ENCODE measurements around the gene CD3E.
"Not testable (repeated sequence)": the region's sequence is repeated elsewhere in the genome, so short reads cannot be mapped to it uniquely, and the experiment has no call there.

Gene CD3E

DNA sequence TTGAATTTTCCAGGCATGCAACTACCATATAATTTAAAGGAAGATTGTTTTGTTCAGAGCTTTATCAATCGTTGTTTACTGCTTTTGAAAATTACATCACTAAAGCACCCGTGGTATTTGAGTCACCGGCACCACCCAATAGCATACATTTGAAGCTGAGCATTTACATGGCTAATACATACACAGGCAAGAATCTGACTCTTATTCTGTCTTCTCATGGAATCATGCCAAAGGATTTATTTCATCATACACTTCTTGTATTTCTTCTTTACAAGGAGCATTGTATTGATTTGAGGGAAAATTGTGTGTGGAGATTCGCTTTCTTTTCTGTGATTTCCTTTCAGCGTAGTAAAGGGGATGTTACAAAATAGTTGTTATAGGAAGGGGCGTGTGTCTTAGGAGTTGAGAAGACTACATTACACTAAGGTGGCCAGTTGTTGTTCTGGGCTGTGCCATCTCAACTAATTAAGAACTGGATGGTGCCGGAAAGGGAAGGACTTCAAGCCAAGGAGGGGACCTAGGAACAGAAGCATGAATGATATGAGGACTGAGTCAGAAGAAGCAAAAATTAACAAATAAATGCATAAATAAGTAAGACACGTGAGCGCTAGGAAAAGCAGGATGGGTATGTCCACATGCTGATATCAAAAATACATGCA is 12.9 kb upstream of the CD3E start:
- no peak for DNase-seq

DNA sequence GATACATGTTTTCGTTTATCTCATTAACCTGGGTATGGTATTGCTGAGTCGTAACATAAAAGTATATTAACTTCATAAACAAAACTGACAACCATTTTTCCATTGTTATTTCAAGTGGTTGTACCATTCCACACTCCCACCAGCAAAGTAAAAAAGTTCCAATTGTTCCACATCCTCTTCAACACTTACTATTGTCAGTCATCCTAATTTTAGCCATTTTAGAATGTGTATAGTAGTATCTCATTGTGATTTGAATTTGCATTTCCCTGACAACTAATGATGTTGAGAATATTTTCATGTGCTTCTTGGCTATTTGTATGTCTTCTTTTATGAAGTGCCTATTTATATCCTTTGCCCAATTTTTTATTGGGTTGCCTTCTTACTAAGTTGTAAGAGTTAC is 10.5 kb upstream of the CD3E start:
- no peak for DNase-seq

DNA sequence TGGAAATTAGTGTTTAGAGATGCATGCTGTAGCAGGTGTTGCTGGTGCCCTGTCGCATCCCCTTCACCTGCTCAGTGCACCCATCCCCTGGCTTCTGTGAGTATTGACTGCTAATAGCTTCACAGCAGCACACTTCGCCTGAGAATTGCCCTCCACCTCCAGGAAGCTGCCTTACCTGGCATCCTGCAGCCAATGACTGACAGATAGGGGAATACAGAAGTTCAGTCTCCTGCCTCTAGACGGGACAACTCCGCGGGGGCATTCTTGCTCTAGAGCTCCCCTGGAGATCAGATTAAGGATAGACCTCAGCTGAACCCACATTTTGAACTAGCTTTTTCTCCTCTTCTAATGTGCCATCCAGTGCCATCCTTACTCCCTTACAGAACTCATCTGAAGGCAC is 9.3 kb upstream of the CD3E start:
- no peak for DNase-seq

DNA sequence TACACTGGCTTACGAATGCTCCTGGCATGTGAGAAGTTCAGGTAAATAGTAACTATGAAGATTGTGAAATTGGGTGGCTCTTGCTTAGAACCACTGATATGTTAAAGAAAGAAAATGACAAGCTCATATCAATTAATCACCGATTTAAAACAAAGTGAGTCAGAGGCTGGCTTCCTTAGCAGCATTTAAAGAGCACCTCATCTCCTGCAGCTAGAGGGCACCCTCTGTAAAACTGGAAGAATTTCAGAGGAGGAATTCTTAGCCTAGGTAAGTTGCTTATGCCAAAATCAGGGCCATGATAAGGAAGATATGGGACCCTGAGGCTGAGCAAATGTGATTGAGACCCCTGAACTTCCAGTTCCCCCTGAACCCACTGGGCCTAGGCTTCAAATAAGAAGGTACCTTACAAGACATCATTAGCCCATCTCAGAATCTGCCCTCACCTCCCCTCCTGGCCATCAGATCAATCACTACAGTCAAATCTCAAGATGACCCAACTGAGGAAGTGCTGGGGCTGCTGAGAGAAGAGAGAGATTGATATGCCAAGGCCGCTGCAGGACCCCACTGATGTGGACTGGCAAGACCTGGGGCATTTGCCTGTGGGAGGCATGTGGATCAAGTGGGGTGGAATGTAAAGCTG is 8.6 kb upstream of the CD3E start:
- no peak for DNase-seq

DNA sequence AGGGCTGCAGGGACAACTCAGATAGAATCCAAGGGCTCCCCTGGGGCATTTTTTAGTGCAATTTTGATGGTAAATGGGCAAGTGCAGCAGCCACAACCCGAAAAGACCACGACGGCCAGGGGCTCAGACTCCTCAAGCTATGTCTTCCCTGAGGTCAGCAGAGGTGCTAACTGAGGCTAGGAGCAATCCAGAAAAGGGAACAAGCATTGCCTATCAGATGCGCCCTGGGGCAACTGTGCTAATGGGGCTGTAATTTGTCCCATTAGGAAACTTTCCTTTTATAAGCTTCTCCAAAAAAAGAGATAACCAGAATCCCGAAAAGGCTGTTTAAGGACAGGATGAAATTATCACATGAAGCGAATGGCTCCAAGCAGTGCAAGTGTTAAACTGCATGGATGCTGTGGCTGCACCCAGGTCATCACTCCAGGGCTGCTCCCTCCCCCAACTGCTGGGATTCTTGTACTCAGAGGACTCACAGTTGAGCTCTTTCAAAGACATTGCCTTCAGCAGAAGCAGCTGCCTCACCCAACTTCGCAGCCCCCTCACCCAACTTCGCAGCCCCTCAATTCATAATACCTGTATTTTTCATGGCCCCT is 2.8 kb upstream of the CD3E start:
- DNase-seq: no peak

DNA sequence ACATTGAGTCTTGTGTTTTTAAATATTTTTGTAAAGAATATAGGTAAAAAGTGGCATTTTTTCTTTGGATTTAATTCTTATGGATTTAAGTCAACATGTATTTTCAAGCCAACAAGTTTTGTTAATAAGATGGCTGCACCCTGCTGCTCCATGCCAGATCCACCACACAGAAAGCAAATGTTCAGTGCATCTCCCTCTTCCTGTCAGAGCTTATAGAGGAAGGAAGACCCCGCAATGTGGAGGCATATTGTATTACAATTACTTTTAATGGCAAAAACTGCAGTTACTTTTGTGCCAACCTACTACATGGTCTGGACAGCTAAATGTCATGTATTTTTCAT is 333 bp upstream of the CD3E start:
- DNase-seq: no peak

DNA sequence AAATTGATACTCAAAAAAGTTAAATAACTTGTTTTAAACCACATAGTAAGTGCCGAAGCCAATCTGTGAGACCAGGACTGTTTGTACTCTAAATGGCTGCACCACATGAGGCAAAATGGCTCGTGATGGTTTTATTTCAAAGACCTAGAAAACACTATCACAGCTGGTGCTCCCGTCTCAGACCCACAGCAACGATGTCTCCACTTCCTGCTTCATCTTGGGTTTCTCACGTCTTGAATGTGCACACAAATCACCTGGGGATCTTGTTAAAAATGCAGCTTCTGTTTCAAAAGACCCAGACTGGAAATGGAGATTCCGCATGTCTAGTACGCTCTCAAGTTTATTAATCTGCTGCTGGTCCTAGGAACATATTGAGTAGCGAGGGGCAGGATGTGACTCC is 1.2 kb downstream of the CD3E start:
- peak; percentile 14 for DNase-seq

DNA sequence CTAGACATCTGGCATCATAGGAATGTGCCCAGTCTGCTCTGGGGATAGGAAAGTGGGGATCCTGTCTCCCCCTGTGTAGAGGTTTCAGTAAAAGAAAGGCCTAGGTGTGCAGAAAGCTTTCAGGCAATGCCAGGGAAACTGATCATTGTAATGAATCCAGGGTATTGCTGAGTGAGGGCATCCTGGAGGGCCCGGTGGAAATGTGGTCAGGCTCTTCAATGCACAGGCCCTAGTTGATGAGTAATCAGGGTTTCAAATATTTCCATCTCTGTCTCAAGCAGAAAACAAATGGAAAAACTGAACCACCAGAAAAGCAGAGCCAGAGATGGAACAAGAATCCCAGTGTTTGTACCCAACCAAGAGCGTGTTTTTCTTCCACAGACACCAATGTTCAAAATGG is 2.0 kb downstream of the CD3E start:
- no peak for DNase-seq

DNA sequence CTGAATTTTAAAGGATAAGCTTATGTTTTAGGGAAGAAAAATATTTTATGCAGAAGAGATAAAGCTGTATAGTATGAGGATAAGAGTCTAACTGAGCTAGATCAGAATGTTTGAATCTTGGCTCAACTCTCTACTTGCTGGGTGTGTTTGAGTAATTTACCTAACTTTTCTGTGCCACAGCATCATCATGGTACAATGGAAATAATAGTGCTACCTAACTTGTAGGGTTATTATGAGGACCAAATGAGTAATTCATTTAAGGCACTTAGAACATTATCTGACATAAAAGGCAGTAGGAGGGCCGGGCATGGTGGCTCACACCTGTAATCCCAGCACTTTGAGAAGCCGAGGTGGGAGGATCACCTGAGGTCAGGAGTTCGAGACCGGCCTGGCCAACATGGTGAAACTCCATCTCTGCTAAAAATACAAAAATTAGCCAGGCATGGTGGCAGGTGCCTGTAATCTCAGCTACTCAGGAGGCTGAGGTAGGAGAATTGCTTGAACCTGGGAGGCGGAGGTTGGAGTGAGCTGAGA is 4.5 kb downstream of the CD3E start:
- not testable (repeated sequence) for DNase-seq

DNA sequence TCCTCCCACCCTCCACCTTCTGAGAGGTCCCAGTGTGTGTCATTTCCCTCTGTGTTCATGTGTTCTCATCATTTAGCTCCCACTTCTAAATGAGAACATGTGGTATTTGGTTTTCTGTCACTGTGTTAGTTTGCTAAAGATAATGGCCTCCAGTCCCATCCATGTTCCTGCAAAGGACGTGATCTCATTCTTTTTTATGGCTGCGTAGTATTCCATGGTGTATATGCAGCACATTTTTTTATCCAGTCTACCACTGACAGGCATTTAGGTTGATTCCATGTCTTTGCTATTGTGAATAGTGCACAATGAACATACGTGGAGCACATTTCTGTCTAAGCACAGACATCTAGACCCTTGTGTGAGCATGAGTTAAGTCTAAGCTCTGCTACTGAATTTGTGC is 5.7 kb downstream of the CD3E start:
- no peak for DNase-seq

DNA sequence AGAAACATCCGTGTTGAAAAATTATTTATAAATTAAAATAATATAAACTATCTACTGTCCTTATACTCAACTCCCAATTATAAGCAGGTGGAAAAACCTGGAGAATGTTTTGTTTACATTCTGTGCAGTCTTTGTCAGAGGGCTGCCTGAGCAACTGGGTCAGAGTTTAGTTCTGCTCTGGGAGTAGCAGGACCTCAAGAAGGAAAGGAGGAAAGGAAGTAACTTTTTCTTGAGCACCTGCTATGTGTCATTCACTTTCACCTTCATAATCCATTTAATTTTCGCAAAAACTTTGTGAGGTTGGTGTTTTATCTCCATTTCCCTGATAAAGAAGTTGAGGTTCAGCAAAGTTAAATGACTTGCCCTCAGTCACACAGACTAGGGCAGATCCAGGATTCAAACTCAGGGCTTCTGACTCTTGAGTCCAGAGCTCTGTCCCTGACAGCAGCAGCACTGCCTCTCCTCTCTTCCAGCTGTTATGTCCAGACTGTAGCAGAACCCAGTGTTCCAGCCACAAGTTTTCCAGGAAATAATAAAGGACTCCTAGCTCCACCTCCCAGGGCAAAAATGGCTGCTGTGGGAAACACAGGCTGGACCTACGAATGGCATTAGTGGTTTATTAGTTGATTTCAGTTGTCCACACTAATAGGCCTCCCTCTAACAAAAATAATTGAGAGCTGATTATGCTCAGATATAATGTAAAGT is 6.4 kb downstream of the CD3E start:
- DNase-seq: no peak

DNA sequence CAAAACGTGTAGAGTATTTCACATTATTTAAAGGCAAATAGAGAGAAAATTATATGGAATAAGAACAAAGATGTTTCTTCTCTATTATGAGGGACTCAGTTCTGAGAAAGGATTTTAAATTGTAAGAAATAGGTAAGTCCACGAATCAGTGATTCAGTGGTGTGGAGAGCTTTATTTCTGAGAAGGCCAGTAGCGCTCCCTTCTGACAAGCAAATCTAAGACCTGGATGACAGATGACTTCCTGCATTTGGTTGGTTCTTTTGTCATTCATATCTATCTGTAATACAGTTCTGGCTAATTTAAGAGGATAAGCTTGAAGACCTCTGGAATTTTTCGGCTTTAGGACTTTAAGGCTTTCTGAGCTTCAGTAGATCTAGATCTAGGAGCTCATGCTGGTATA is 7.0 kb downstream of the CD3E start:
- DNase-seq: no peak

DNA sequence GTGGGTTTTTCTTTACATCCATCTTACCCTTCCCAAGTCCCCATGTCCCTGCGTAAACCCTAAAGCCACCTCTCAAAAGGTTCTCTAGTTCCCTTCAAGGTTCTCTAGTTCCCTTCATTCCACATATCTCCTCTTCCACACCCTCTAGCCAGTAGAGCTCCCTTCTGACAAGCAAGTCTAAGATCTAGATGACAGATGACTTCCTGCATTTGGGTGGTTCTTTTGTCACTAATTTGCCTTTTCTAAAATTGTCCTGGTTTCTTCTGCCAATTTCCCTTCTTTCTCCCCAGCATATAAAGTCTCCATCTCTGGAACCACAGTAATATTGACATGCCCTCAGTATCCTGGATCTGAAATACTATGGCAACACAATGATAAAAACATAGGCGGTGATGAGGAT is 7.8 kb downstream of the CD3E start:
- DNase-seq: no peak

DNA sequence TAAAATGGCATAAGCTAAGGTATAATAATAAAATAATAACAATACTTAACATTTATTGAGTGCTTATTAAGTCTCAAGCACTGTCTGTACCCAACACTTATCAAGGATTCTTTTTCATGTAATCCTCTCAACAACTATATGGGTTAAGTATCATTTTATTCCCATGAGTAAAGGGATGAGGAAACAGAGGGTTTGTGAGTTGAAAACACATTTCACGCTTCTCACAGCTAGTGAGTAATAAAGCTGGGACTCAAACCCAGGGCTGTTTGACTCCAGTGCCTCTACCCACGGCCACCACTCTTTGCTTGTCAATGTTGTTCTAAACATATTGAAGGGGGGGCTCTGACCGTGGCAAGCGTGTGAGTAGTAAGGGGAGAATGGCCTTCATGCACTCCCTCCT is 8.7 kb downstream of the CD3E start:
- no peak for DNase-seq

DNA sequence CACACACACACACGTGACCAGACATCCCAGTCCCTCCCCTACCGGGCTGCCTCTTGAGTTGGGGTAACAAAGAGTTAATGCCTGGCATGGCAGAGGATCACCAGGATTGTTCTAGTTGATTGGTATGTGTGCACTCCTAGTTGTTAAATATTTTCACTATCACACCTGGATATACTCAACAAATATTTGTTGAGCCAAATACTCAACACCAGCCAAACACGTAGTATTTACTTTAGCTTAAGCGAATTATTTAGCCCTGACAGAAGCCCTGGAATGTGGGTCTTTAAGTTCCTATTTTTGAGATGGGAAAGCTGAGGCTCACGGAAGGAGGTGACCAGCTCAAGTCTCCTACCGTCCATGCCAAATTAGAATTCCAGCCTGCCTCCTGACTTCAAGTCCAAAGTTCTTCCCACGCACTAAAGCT is 10.5 kb downstream of the CD3E start:
- DNase-seq: no peak

DNA sequence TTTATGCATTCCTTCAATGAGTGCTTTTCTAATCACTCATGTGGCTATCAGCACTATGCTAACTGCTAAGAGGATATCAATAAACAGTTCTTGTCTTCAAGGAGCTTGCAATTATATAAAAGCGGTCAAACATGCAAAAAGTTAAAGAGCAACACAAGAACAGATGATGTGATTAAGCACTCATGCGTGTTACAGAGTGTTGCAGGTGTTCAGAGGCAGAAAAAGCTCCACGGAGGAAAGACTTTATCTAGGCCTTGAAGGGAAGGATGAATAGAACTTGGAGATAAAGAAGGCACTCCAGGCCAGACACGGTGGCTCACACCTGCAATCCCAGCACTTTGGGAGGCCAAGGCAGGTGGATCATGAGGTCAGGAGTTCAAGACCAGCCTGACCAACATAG is 13.6 kb downstream of the CD3E start:
- DNase-seq: no peak

DNA sequence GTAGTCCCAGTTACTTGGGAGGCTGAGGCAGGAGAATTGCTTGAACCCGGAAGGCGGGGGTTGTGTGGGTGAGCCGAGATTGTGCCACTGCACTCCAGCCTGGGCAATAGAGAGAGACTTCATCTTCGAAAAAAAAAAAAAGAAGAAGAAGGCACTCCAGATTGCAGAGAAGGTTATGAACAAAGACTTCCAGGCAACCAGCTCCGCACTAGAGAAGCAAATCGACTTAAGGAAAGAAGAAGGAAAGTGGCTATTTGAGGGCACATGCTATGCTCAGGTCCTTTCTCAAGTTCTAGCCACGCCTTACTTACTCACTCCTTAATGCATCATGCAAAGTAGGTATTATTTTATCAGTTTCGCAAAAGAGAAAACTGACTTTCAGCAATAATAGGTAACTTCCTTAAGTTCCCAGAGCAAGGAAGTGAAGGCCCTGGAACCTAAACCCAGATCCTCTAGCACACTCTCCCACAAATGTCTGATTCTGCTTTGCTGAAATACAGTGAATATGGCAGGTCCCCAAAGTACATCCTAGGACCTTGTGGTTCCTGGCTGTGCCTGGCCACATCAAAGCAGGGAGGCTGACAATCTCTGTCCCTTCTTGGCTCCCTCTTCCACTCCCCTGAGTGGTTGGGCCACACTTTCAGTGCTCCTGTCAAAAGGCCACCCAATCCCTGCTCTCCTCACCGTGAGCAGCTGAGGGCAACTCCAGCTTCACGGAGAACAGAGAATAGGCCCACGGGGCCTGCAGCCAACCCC is 14.2 kb downstream of the CD3E start:
- no peak for DNase-seq

DNA sequence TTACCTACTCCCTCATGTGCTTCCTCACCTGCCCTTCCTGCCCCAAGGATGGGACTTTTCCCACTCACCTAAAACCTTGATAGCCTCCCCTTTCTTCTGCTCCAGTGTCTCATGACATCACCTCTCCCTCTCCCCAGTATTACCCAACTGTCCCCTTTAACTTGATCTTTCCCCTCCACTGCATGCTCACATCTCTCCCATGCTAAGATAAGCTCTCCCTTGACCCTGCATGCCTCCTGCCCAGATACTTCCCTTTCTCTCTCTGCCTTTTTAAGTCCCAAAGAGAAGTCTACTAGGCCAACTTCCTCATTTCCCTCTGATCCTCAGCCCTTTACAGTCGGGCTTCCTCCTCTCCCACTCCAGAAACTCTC is 14.8 kb downstream of the CD3E start:
- DNase-seq: no peak

DNA sequence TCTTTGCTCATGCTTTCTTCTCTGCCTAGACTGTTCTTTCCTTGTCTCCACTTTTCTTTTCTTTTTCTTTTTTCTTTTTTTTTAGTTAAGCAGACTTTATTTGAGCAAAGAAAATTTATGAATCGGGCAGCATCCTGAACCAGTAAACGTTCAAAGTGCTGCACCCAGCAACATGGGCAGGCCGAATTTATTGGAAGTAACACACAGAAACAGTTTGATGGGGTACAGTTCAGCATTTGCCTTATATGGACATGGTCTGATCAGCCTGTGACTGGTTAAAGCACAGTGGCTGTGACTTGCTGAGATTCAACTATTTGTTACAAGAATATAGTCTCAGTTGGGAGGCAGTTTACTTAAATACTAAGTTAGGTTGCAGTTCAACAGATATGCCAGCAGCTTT is 16.0 kb downstream of the CD3E start:
- no peak for DNase-seq

DNA sequence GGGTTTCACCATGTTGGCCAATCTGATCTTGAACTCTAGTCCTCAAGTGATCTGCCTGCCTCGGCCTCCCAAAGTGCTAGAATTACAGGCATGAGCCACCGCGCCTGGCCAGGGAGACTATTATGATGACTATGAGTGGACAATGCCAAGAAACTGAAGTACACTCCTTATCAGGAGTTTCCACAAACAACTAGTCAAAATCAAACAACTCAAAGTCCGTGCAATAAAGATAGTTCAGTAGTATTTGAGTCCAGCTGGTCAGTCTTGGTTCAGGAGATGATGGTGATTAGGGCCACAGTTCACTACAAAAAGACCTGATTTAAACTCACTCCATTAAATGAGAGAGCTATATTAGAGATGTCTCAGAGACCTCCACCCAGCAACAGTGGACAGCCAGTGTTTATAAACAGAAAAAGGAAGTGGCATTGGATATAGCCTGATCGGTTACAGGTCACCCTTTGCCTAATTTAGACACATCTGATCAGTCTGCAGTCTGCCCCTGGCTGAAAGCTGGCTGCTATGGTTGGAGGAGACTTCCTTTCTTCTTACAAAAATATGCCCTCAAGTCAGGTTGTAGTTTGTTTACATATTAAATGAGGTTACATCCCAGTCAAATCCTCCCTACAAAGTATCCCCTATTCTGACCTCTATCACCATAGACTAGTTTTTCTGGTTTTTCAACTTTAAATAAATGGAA is 17.0 kb downstream of the CD3E start:
- DNase-seq: no peak

DNA sequence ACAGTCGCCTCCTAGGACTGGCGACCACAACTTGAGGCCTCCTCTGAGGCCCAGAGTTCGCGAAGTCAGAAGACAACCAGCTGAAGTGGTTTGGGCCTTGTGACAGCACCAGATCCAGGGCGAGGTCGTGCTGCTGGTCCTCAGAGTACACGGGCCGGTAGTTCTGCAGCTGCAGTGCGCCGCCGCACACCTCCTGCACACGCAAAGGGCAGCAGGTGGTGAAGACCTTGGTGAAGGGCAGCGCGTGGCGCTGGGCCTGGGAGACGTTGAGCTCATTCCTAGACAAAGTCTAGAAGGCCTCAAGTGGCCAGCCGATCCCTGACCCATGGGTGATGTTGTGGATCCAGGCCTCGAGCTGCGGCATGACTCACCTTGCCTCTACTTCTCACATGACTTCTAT is 18.2 kb downstream of the CD3E start:
- no peak for DNase-seq

DNA sequence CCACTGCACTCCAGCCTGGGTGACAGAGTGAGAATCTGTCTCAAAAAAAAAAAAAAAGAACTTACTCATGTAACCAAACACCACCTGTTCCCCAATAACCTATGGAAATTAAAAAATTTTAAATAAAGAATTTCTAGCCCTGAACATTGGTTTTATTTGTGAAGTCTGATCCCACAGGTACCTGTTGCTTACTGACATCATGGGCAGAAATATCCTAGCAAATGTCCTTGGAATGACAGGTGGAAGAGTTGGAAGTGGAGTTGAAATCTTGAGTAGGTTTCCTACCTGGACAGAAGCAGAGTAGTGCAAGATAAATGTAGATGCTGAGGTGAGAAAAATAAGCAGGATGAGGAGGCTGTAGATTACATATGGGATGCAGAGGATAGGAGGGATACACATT is 20.8 kb downstream of the CD3E start:
- no peak for DNase-seq

DNA sequence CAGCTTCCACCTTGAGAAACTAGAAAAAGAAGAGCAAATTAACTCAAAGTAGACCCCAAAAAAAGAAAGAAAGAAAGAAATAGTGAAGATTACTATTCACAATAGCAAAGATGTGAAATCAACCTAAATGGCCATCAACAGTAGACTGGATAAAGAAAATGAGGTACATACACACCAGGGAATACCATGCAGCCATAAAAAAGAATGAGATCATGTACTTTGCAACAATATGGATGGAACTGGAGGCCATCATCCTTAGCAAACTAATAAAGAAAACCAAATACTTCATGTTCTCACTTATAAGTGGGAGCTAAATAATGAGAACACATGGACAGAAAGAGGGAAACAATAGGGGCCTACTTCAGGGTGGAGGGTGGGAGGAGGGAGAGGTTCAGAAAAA is 24.2 kb downstream of the CD3E start:
- DNase-seq: no peak
